ENCODE results near the gene RSRC1.

GRCh38 chr3:158460926-158461325 is 351.0 kb downstream of the RSRC1 start:
- no peak for TF ChIP-seq POLR2A (IDR thresholded peaks at IDR 0.05; ENCODE audit: low read depth, low read length)
- no peak for TF ChIP-seq TAF1 (IDR thresholded peaks at IDR 0.05; ENCODE audit: low read depth, low read length)
- no peak for TF ChIP-seq POLR2AphosphoS5 (IDR thresholded peaks at IDR 0.05; ENCODE audit: low read depth, low read length)
